Activated naive CD4-positive, alpha-beta T cell treated with anti-CD3 and anti-CD28 coated beads, Interleukin-2, amount 50 U/mL, for 16 hours (primary cell): Measurements from ENCODE around the gene TRMT10C.
"Not testable (repeated sequence)": the region's sequence is repeated elsewhere in the genome, so short reads cannot be mapped to it uniquely, and the experiment has no call there.

Experiments used
- DNase-seq: peaks from one replicate; pipeline ENCODE4 v3.0.0-alpha.2; 2020

The TRMT10C gene

DNA sequence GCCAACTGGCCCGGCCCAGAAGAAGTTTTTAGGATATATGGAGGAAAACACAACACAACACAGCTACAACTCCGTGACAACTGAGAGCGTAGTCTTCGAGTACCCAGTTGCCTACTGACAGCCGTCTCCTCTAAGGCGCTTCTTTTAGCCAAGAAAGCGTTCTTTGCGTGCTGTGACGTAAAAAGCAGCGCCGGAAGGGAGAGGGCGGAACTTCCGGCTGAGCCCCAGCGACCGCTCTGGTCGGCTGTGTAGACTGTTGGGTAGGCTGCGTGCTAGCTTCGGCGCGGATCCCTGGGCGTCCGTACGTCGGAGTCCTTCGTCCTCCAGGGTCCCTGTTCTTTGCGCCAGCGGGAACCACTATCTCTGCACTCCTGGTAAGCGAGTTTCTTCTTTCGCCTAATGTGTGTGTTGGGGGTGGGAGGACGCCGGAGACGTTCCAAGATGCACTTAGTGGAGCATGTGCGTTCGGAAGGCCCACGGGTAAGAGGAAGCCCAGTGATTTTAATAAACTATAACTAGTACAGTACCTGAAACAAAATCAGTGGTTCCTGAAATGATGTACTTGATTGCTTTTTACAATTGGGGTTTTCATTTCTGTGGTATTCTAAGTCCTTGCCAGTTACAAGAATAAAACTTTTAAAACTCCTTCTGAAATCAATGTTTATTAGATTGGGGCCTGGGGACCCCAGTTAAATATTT is at the start of gene TRMT10C:
Gene TRMT10C, plus strand, starts transcription at position 239 of the 699 bp plus-strand sequence. CDS start 2,914 bp downstream, outside the sequence.
- peak; percentile 93 for DNase-seq

DNA sequence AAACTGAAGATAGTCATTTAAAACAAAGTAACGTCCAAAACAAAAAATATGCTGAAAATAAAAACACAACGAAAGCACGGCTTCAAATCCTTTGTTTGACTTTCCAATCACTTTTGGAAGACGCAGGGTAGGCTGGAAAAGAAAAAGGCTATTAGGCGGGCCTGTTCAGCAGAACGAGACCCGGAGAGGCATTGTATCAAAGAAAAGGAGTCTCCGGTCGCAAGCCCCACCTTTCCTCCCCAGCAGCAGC is 49.3 kb upstream of the TRMT10C start:
- DNase-seq: peak; percentile 28

DNA sequence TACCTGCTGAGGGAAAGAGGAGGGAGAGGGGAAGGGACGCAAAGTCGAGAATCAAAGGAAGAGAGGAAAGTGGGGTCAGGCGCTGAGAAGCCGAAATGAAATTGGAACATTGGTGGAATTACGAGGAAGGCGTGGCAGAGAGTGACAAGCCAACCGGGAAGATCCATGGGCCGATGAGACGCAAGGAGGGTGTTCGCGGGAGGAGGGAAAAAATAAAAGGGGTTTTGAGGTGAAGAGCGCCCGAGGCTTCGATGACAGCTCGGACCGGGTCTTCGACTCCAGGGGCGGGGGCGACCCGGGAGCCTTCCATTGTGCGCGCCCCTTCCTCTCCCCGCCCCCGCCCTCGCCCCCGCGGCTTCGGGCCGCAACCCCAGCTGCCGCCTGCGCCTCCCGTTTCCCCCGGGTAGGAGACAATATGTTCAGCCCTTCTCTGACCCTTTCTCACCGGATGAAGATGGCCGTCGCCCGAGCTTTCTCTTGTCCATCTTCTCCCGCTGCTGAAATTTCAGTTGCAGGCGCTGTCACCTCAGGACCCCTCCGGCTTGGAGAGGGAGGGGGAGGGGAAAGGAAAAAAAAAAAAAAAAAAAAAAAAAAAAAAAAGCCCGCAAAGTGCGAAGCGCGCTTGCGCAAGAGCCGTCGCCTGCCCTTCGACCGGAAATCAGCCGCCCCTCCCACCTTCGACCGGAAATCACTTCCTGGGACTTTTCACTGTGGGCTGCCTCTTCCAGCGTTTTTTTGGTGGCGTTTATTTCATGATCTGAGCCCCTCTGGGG is 48.8 kb upstream of the TRMT10C start, which contains the start of gene SENP7:
Gene SENP7, minus strand, starts transcription at position 567 of the 773 bp plus-strand sequence. Its CDS starts 82 bp downstream, at position 485.
- DNase-seq: peak; percentile 75

DNA sequence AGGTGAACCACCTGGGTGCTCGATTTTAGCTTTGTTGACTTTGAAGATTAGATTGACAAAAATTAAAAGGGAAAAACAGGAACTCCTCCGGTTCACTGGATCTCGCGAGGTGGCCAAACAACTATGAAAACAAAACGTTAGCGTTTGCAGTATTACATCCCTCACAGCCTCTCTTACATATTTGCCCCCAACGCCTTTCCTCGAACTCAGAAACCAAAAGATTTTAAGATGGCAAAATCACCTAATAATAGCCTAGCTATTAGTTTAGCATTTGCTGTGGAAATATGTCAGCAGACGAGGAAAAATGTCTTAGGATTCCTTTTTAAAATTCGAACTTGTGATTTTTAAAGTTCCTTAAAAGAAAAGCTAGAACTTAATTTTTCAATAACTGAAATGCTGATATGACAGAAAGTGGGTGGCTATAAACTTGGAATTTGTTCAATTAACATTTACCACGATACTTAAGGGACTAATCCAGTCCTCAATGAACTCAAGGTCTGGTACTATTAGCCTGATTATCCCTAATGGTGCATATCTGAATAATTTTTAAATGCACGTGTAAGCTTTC is 48.2 kb upstream of the TRMT10C start:
- no peak for DNase-seq

DNA sequence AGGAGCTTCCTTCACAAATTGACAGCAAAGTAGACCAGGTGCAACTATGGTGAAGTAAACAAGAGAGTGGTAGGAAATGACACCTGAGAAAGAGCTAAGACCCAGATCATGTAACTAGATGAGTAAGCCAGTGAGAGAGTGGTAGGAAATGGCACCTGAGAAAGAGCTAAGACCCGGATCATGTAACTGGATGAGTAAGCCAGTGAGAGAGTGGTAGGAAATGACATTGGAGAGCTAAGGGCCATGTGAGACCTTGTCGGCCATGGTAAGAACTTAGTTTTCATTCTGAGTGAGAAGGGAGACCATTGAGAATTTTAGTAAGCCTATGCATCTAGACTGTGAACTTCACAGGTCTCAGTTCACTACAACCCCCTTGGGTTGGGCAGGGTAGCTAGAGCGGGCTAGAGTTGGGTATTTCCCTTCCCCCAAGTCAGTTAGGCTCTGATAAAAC is 43.2 kb upstream of the TRMT10C start:
- peak; percentile 32 for DNase-seq

DNA sequence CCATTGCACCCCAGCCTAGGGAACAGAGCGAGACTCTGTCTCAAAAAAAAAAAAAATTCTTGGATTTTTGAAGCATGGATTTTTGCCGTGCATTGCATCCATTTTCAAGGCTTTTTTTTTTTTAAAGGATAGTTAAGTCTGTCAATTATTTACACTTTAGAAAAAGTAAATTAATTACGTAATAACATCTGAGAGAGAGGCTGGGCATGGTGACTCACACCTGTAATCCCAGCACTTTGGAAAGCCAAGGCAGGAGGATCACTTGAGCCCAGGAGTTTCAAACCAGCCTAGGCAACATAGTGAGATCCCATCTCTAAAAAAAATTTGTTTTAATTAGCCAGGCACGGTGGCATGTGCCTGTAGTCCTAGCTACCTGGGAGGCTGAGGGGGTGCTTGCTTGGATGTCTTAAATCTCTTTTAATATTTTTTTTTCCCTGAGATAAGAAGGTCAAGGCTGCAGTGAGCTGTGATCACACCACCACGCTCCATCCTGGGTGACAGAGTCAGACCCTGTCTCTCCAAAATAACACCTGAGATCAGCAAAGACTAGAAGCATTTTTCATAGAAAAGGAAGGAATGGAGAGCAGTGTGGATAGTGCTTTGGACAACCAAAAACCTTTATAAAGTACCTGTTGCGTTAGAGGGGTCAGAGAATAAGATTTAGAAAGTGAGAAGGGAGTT is 41.8 kb upstream of the TRMT10C start:
- no peak for DNase-seq

DNA sequence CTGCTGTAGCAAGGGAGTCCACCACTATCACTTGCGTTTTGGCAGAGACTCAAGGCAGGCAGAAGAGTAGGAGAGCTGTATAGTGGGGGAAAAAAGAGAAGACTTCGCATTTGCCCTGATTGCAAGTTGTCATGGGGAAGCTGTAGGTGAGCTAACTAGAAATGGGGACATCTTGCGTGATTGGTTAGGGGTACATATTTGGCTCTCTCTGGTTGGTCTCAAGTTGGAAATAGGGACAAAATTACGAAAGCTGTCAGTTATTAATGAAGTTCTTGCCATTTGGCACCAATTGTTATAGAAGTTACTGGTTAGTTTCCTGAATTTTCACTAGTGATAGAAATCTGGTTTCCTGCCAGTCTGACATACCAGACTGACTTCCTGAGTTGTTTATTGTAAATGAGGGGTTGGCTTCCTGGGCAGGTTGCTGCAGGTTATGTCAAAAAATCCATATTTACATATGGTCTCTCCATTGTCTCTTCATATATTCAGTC is 40.4 kb upstream of the TRMT10C start:
- no peak for DNase-seq

DNA sequence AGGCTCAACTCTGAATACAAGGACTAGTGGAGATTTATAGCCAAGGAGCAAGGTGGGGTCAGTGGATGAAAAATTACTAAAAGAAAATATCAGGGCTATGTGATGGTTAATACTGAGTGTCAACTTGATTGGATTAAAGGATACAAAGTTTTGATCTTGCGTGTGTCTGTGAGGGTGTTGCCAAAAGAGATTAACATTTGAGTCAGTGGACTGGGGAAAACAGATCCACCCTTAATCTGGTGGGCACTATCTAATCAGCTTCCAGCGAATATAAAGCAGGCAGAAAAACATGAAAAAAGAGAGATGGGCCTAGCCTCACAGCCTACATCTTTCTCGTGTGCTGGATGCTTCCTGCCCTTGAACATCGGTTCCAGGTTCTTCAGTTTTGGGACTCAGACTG is 34.2 kb upstream of the TRMT10C start:
- DNase-seq: no peak

DNA sequence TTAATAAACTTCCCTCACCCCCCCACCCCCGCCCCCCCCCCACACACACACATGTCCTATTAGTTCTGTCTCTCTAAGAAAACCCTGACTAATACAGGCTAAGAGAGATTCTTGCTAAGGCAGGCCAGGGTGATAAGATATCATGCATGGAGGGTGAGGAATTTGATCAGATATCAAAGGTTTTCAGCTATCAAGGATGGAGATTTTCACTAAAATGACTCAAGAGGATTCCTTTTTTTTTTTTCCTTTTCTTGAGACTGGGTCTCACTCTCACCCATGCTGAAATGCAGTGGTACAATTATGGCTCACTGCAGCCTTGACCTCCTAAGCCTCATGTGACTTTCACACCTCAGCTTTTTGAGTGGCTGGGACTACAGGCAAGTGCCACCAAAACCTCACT is 33.8 kb upstream of the TRMT10C start:
- DNase-seq: no peak

DNA sequence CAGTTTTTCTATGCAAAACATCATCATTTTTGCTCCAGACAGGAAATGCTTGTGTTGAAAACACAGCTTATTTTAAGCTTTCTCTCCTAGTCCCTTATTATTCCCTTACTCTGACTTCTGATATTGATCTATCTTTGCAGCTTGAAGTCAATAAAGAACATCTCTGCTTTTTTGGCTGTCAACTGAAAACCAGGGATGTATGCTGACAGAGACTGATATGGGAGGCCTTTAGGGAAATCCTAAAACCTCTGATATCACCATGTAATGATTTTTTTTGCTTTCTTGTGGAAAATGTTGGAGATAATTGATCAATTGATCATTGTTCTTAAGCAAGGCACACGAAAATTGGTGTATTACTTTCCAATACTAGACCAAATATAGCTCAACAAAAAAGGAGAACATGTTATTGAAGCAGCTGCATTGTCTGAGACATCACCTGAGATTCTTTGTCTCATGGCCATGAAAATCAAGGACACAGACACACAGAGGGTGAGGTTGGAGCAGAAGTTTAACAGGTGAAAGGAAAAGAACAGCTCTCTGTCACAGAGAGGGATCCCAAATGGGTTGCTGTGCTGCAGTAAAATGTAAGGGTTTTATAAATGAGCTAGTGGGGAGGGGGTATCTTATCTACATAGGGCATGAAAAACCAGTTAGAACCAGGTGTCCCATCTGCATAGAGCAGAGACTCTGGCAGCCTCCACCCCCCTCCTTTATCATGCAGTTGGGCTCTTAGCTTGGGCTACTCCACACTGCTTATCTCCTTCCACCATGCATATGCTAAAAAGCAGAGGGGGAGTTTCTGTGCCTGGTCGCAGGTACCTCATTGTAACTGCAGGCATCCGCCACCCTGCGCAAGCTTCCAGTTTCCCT is 31.6 kb upstream of the TRMT10C start:
- no peak for DNase-seq

DNA sequence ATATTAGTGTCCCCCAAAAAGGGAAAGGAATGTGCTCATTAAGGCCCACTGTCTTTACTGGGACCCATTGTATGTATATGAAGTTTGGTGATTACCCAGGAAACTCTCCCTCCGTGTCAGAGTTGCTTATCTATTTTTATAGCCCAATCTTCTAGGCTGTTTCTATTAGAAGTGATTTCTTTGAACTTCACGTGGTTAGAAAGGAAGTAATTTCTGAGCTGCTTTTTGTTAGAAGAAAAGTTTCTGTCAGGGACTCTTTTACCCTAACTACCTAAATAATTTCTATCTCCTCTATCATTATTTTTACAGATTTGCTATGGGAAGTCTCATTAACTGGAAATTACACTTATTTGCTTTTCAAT is 31.0 kb upstream of the TRMT10C start:
- no peak for DNase-seq

DNA sequence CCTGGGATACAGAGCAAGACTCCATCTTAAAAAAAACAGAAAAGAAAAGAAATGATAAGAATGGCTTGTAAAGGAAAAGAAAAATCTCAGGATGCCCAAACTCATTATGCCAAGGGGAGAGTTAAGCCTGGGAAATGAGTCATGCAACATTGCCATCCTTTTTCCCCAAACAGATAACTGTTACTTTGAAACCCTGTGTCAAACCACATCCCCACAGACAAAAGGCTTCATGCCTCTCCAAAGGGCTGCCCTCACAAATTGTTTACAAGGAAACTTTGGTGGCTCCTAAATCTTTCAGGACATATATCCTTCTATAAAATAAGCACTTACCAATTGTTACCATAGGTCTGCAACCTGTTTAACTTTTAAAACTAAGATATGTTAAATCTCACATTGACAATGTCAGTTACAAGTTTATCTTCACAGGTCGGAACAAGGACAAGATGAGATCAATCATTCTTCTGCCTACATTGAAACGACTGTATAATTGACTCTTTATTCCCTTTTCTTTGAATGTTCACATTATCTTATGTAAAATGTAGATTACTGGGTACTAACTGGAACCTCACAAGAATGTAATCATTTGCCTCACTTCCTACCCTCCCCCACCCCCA is 30.1 kb upstream of the TRMT10C start:
- no peak for DNase-seq

DNA sequence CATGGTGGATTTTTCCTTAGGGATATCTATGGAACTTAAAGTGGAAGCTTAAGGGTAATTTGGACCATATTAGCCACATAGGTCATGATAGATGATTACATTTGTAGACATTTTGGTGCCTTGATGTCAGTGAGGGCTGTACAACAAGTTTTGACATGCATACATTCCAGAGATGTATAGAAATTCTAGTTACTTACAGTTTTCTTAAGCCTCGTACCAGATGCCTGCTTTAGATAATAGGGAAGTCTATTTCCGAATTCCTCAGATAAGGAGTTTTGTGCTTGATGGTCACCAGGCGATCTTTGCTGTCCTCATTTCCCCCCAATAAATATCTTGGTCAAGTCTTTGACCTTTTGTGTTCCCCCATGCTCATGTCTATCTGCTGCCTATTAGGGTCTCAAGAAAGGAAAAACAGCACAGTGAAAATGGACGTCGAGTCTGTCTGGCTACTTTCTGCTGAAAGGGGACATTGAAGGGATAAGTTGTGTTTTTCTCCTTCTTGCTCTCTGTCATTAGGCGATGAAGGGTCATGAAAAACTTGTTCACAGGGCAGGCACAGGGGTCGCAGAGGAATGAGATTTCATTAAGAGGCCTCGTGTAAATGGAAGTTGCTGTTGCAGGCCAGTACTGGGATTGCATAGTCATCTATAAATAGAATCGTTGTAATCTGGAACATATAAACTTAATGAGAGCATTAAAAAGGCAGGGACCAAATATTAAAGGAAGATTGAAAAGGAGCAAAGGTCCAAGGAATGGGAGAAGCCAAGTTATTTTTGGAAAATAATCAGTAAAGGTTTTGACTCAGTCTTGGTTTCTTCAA is 28.7 kb upstream of the TRMT10C start:
- no peak for DNase-seq

DNA sequence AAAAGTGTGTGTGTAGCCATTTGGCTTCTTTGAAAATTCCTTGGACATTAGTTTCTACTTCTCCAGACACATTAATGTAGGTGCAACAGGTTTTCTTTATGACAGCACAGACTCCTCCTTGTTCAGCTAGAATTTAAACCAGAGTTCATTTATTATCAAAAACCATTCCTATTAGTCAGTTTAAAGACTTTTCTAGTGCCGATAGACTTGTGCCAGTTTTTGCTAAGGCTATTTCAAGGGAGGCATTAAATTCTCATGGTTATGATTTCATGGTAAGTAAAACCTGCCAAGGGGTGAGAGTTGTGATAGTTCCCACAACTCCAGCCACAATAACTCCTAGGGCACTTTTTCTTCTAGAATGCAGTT is 28.1 kb upstream of the TRMT10C start:
- no peak for DNase-seq

DNA sequence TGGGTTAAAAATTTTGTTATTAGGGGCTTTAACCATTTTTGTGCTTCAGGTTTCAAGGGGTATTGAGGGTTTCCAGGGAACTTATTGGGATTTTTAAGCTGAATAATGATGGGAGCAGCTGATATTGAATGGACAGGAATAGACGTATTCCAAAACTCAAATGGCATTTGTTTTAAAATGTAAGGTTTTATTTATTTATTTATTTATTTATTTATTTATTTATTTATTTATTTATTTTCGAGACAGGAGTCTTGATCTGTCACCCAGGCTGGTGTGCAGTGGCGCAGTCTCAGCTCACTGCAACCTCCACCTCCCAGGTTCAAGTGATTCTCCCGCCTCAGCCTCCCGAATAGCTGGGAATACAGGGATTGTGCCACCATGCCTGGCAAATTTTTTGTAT is 26.4 kb upstream of the TRMT10C start:
- no peak for DNase-seq

DNA sequence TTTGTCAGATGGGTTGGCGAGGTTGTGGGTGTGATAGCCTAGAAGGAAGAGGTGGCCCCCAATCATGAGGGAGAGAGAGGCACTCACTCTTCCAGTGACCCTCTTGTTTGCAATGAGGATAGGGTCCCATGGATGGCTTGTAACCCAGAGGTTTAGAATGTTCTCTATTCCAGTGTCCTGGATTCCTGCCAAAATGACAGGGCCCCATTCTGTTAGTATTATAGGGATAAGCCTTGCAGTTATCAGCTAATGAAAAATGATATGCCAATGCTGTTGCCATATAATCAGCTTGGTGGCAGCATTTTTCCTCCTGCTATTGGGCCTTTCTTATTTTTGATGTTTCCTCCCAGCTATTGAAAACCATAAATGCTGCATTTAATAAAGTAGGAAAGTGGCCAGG is 25.4 kb upstream of the TRMT10C start:
- DNase-seq: no peak

DNA sequence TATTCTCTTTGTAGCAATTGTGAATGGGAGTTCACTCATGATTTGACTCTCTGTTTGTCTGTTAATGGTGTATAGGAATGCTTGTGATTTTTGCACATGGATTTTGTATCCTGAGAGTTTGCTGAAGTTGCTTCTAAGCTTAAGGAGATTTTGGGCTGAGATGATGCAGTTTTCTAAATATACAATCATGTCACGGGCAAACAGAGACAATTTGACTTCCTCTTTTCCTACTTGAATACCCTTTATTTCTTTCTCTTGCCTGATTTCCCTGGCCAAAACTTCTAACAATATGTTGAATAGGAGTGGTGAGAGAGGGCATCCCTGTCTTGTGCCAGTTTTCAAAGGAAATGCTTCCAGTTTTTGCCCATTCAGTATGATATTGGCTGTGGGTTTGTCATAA is 24.7 kb upstream of the TRMT10C start:
- DNase-seq: not testable (repeated sequence)

DNA sequence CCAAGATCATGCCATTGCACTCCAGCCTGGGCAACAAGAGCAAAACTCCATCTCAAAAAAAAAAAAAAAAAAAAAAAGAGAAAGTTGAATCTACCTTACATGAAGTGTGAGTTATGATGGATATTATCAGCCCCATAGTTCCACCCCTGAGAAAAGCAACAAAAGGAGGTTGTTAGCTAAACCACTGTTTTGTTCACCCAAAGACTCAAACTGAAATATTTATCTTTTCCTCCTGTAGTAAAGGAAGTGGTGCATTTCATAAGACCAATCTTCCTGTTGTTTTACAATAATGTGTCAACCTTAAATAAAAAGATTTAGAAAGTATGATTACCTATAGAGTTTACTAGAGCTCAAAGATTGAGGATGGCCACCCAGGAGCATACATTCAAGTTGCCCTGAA is 18.7 kb upstream of the TRMT10C start:
- DNase-seq: no peak

DNA sequence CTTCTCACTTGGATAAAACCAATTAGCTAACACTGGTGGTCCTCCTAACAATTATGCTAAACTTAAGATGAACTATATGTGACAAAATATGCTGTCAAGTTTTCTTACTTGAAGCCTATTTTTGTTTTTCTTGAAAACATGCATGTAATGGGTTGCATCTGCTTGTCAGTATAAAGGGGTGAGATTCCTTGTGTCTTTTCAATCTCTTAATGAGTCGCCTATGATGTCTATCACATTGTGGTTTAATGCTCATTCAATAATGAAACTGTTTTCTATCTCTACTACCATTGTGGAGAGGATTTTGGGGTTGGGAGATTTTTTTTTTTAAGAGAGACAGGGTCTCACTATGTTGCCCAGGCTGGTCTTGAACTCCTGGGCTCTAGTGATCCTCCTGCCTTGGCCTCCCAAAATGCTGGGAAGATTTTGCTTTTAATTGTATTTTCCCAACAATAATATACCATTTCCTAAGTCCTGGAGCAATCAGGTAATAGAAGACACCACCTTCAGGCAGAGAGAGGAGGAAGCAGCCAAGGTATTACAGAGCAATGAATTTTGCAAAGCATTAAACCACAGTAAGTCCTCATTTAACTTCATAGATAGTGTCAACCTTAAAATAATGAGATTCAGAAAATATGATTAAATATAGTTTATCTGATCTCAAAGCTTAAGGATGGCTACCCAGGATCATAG is 17.4 kb upstream of the TRMT10C start:
- no peak for DNase-seq

DNA sequence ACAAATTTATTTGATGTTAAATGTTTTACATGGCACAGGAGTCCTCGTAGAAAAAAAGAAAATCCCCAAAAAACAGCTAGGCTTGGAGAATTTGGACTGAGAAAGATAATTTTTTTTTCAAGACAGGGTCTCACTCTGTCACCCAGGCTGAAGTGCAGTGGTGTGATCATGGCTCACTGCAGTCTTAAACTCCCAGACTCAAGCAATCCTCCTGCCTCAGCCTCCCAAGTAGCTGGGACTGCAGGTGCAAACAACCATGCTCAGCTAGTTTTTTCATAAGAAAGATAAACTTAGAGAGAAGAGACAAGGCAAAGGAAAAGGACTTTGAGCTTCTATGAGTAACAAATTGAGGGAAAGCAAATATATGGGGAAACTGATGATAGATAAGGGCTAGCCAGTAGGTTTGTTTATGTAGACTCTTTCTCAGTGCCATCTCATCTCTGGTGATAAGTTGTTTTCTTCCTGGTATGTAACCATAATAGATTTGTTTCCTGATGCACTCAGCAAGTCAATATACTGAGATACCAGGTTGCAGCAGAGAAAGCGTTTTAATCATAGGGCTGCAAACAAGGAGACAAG is 13.1 kb upstream of the TRMT10C start:
- no peak for DNase-seq
